Transverse colon (tissue), 4 donors: ENCODE results near the gene KCNK10. TPM values are rescaled to one million over a fixed set of nuclear protein-coding genes. Genes with fewer than 3 reads are reported as not detected.

ENCODE experiments used
- DNase-seq: peaks from one replicate; pipeline ENCODE4 v3.0.0-alpha.2; 2019
- H3K27ac ChIP-seq, 4 donors: fragments of 200-600 bp; sonication (generic); 2 replicates each; pipeline ENCODE4 v1.5.1; 2016 to 2018; ENCODE audit warnings: inconsistent platforms in 4 of 4
- H3K27me3 ChIP-seq: fragments of 200-600 bp; sonication (generic); 2 replicates; pipeline ENCODE4 v1.5.1; 2017; ENCODE audit warnings: inconsistent platforms
- H3K36me3 ChIP-seq, 4 donors: fragments of 200-600 bp; sonication (generic); 2 replicates each; pipeline ENCODE4 v1.5.1; 2017 to 2019; ENCODE audit warnings: inconsistent platforms in 4 of 4
- H3K4me1 ChIP-seq, 4 donors: fragments of 200-600 bp; sonication (generic); 2 replicates each; pipeline ENCODE4 v1.5.1; 2017 to 2020; ENCODE audit warnings: inconsistent platforms in 4 of 4
- H3K4me3 ChIP-seq, 4 donors: fragments of 200-600 bp; sonication (generic); 1 replicate in 1 of 4; 2 replicates in 3 of 4; pipeline versions ENCODE4 v1.5.1 to v1.6.1; 2017 to 2019; ENCODE audit warnings: inconsistent platforms in 4 of 4
- H3K9me3 ChIP-seq, 2 donors: fragments of 200-600 bp; sonication (generic); 2 replicates each; pipeline ENCODE4 v1.5.1; 2017 to 2019; ENCODE audit warnings: inconsistent platforms in 2 of 2
- CTCF ChIP-seq, 5 experiments: fragments of 200-600 bp in 3 of 5; fragments of 450-650 bp in 2 of 5; sonication (generic) in 3 of 5; IDR thresholded peaks; 1 replicate in 2 of 5; 2 replicates in 3 of 5; pipeline ENCODE4 v1.5.1; 2016 to 2017; ENCODE audit warnings: antibody characterized with exemption in 5 of 5, inconsistent platforms in 3 of 5, mild to moderate bottlenecking in 2 of 5, moderate library complexity in 1 of 5
- EP300 ChIP-seq: sonication (generic); formaldehyde crosslinking; IDR thresholded peaks from one replicate; pipeline ENCODE4 v1.6.1; 2017; ENCODE audit warnings: antibody characterized with exemption, low read depth
- POLR2A ChIP-seq: fragments of 450-650 bp; IDR thresholded peaks from one replicate; pipeline ENCODE4 v1.6.1; 2016; ENCODE audit warnings: antibody characterized with exemption, mild to moderate bottlenecking, moderate library complexity
- POLR2AphosphoS5 ChIP-seq, 3 donors: sonication (generic); formaldehyde crosslinking; IDR thresholded peaks; one replicate each; pipeline ENCODE4 v1.6.1; 2016; ENCODE audit warnings: antibody characterized with exemption in 3 of 3
- WGBS, 2 donors: methylation state at CpG; one replicate each; pipeline ENCODE4 v1.1.5; 2018; ENCODE audit warnings: low coverage in 1 of 2; 5-methylcytosine and 5-hydroxymethylcytosine counted together
- in situ Hi-C, 4 donors: fragments of 200-750 bp; cut with MboI; loops; one replicate each; pipeline versions ENCODE4 v1.15.0 to v1.15.1; 2017; ENCODE audit warnings: low sequenced_read_pairs in 3 of 4, low pct_ligation_motif_present in 1 of 4, low pct_unique_long_range_greater_than_20kb in 1 of 4
- intact Hi-C: fragments of 100-400 bp; cut with DNase I; formaldehyde crosslinking; loops from one replicate; pipeline ENCODE4 v1.15.1; 2023; ENCODE audit warnings: low total_unique reads
- total RNA-seq, 4 donors: library from RNA; depleted of rRNA; stranded (reverse); fragments of >200 nt; gene quantifications; one replicate each; pipeline ENCODE4 v1.1.0, GENCODE V29; 2016

KCNK10 gene
- total RNA-seq, 4 donors from 2014 or later: 2.2 to 7.4 (median 3.2) TPM

- H3K27me3 ChIP-seq: no peaks in the 10 kb centered on the region
- TF ChIP-seq POLR2AphosphoS5 (IDR thresholded peaks at IDR 0.05) (no peak), POLR2A (no peak), EP300 (no peak)
- no peaks in the 10 kb centered on the region for H3K36me3 ChIP-seq
- H3K27ac ChIP-seq: no peak overlapping the region
- H3K4me1 ChIP-seq: peaks cover 0 to 4% (median 0%) of the 10 kb centered on the region in 4 donors
- H3K4me3 ChIP-seq: no peak overlapping the region
- in situ Hi-C loops: loop anchor here in 2 of 4 donors (10.0 to 25.0 kb wide), 2 partner anchors 222 to 229 kb away; no protein-coding TSS in a partner anchor
- WGBS, 2 donors: 55 to 70% methylated on average over 2 to 3 of the region's 3 CpGs
- H3K9me3 ChIP-seq: peaks cover 0 to 12% of the 10 kb centered on the region in 2 donors
- no peak for DNase-seq
- intact Hi-C loops: no loop called here
Measured at GRCh38 chr14:88166616-88167015, 156.5 kb downstream of the KCNK10 start.

GRCh38 chr14:88164906-88165534 is 158.0 kb downstream of the KCNK10 start:
- Histone ChIP-seq H3K4me1 (no peaks in the 10 kb centered on the region), H3K27me3 (no peaks in the 10 kb centered on the region)

GRCh38 chr14:88163731-88164255 is 159.3 kb downstream of the KCNK10 start:
- no peaks in the 10 kb centered on the region for H3K27me3 ChIP-seq
- no peak overlapping the region for H3K4me3 ChIP-seq
- no peaks in the 10 kb centered on the region for H3K9me3 ChIP-seq
- no peak for DNase-seq
- intact Hi-C loops: no loop called here
- no peaks in the 10 kb centered on the region for H3K4me1 ChIP-seq
- H3K27ac ChIP-seq: no peak overlapping the region
- TF ChIP-seq CTCF (IDR thresholded peaks at IDR 0.05) (no peak), EP300 (no peak), POLR2AphosphoS5 (IDR thresholded peaks at IDR 0.05) (no peak), POLR2A (no peak)
- H3K36me3 ChIP-seq: no peaks in the 10 kb centered on the region
- in situ Hi-C loops: loop anchor here in 2 of 4 donors (10.0 to 25.0 kb wide), 2 partner anchors 219 to 226 kb away; no protein-coding TSS in a partner anchor
- WGBS, 2 donors: 73 to 83% methylated on average over 2 to 4 of the region's 4 CpGs

More at GRCh38 chr14:88164906-88165534, 158.0 kb downstream of the KCNK10 start:
- TF ChIP-seq POLR2A (no peak), POLR2AphosphoS5 (IDR thresholded peaks at IDR 0.05) (no peak), EP300 (no peak), CTCF (IDR thresholded peaks at IDR 0.05) (no peak)
- in situ Hi-C loops: loop anchor here in 2 of 4 donors (10.0 to 25.0 kb wide), 2 partner anchors 220 to 228 kb away; no protein-coding TSS in a partner anchor
- H3K4me3 ChIP-seq: no peak overlapping the region
- no peak for DNase-seq
- H3K36me3 ChIP-seq: no peaks in the 10 kb centered on the region
- 46 to 67% methylated on average over 3 of the region's 3 CpGs for WGBS, 2 donors
- intact Hi-C loops: loop anchor here (1.0 kb wide), 1 partner anchor 12 kb away; no protein-coding TSS in a partner anchor
- H3K27ac ChIP-seq: no peak overlapping the region
- H3K9me3 ChIP-seq: peaks cover 0 to 7% of the 10 kb centered on the region in 2 donors

GRCh38 chr14:88156127-88156526 is 166.9 kb downstream of the KCNK10 start:
- WGBS, 2 donors: 80 to 91% methylated on average over 1 of the region's 1 CpG
- Histone ChIP-seq H3K27ac (no peak overlapping the region), H3K4me1 (no peaks in the 10 kb centered on the region), H3K36me3 (no peaks in the 10 kb centered on the region), H3K4me3 (no peak overlapping the region), H3K27me3 (no peaks in the 10 kb centered on the region), H3K9me3 (no peaks in the 10 kb centered on the region)
- intact Hi-C loops (no loop called here), in situ Hi-C loops (loop anchor here in 1 of 4 donors (10.0 to 25.0 kb wide), 2 partner anchors 131 to 219 kb away; no protein-coding TSS in a partner anchor)
- DNase-seq: no peak
- TF ChIP-seq POLR2AphosphoS5 (IDR thresholded peaks at IDR 0.05) (no peak), EP300 (no peak), CTCF (IDR thresholded peaks at IDR 0.05) (no peak), POLR2A (no peak)
